ENCODE measurements around the gene SIDT2.

SIDT2 gene

DNA sequence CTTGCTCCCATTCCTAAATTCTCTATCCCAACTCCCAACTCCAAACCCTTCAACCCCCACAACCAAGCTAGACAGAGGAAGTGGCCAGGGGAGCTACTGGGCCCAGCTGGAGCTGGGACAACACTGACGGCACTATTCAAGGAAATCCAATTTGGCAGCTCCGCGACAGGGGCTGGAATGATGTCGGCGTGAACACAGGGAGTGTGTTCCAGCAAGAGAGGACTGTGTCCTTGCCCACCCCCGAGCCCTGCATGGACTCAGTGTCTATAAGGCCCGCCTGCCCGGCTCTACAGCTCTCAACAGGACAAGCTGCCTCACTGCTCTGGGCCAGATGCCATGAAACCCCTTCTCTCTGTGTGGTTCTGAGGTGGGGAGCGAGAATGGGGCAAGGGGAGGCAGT lies 42.0 kb downstream of the SIDT2 start:
- DNase-seq (ENCODE audit: extremely low read depth in 1 of 2, low read depth in 1 of 2) = no peak

- no peak for DNase-seq (ENCODE audit: extremely low read depth in 1 of 2, low read depth in 1 of 2)
Observed at GRCh38 chr11:117220999-117221774, 42.6 kb downstream of the SIDT2 start.

GRCh38 chr11:117221775-117222517 lies 43.4 kb downstream of the SIDT2 start:
- no peak for DNase-seq (ENCODE audit: extremely low read depth in 1 of 2, low read depth in 1 of 2)

DNA sequence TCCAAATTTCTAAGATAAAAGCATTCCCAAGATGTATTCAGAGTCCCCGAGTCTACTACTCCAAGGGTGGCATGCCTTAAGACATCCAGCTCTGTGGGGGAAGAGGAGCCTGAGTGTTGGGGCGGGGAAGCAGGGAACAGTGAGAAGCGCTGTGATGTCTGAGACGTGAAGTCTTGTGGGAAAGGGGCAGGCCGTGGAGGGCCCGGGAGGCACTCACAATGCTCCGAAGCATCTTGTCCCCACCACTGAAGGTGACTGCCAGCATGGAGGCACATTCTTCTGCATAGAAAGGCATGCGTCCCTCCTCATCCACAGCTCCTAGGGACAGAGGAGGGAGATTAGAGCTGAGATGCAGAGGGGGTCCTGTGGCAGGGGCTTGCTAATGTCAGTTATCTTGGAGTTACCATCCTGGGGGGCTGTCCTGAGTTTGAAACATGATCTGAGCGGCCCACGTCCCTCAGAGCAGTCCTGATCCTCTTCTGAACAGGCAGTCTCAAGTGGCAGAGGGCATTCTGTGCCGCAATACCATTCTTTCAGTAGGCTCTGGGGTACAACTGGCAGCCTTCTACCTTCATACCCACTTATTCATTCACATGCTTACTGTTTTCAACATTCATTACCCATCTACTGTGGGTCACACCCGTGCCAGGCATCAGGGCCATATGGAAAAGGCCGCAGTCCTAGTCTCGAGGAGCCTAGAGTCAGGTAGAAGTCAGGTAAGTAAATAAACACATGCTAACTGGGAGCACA lies 44.6 kb downstream of the SIDT2 start:
- DNase-seq (ENCODE audit: extremely low read depth in 1 of 2, low read depth in 1 of 2) = no peak

- no peak for DNase-seq (ENCODE audit: extremely low read depth in 1 of 2, low read depth in 1 of 2)
Observed at GRCh38 chr11:117223741-117224689, 45.5 kb downstream of the SIDT2 start.

- DNase-seq (ENCODE audit: extremely low read depth in 1 of 2, low read depth in 1 of 2) = no peak
Observed at GRCh38 chr11:117225553-117226170, 47.1 kb downstream of the SIDT2 start.

GRCh38 chr11:117226388-117227385 lies 48.1 kb downstream of the SIDT2 start:
- no peak for DNase-seq (ENCODE audit: extremely low read depth in 1 of 2, low read depth in 1 of 2)

DNA sequence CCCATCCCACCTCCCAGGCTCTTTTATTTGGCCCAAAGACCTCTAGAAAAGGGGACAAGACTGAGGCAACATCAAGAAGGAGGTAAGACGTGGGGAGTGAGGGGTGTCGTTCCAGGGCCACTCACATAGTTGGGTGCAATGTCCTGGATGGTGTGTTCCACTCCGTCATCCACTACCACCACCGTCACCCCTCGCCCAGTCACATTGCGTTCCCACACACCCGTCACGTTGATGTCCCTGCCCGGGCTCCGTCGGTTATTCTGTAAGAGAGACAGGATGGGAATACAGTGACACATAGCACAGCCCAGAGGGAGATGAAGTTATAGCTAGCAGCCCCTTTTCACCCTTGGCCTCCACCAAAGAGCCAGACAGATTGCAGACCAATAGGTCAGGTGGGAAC lies 49.5 kb downstream of the SIDT2 start:
- DNase-seq (ENCODE audit: extremely low read depth in 1 of 2, low read depth in 1 of 2) = no peak

- DNase-seq (ENCODE audit: extremely low read depth in 1 of 2, low read depth in 1 of 2) = no peak
Observed at GRCh38 chr11:117229411-117229810, 50.9 kb downstream of the SIDT2 start.

DNA sequence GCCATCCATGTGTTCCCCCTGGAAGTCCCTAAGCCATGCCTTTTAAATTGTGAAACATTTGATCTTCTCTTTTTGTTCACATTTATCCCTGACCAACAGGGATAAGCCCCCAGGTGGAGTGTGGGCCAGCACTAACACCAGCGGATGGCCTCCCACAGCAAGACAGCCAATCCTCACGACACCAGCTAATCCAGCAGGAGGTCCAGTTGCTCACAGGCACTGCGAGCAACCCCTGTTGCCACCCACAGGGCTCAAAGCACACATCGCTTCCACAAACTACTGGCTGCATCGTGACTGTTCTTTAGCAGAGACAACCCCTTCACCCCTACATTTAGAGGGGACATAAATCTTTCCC lies 51.4 kb downstream of the SIDT2 start:
- DNase-seq (ENCODE audit: extremely low read depth in 1 of 2, low read depth in 1 of 2) = no peak

DNA sequence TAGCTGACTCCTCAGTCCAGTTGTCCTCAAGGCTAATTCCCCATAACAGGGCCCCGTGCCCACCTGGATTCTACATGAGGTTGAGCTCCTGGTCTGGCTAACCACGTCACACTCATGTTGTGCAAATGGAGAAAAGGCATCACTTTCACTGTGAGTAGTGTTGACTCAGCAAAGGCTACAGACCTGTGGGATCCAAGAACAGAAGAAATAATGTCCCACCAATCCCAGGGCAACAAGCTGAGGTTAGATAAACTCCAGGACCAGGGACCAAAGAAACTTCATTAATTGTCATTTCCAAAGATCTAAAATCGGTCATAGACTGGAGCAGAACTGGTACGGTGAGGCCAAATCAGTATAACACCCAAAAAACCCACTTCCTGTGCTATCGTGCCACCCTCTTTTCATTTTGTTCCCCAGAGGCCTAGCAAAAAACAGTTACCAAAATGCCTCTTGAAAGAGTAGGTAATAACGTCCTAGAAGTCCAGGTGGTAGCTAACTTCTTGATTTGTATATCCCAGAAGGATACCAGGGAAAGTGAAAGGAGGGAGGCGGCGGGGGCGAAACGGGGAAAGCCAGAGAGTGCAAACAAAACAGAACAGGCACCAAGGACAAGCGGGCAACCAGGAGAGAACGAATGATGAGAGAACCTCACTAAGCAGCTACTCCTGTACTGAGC lies 51.9 kb downstream of the SIDT2 start:
- no peak for DNase-seq (ENCODE audit: extremely low read depth in 1 of 2, low read depth in 1 of 2)

GRCh38 chr11:117230999-117231841 lies 52.7 kb downstream of the SIDT2 start:
- no peak for DNase-seq (ENCODE audit: extremely low read depth in 1 of 2, low read depth in 1 of 2)

- DNase-seq (ENCODE audit: extremely low read depth in 1 of 2, low read depth in 1 of 2) = no peak
Observed at GRCh38 chr11:117231842-117232091, 53.2 kb downstream of the SIDT2 start, which contains the start of gene PCSK7. Gene PCSK7 (minus strand): TSS chr11:117232073. CDS start chr11:117229844, 2,229 bp downstream.

DNA sequence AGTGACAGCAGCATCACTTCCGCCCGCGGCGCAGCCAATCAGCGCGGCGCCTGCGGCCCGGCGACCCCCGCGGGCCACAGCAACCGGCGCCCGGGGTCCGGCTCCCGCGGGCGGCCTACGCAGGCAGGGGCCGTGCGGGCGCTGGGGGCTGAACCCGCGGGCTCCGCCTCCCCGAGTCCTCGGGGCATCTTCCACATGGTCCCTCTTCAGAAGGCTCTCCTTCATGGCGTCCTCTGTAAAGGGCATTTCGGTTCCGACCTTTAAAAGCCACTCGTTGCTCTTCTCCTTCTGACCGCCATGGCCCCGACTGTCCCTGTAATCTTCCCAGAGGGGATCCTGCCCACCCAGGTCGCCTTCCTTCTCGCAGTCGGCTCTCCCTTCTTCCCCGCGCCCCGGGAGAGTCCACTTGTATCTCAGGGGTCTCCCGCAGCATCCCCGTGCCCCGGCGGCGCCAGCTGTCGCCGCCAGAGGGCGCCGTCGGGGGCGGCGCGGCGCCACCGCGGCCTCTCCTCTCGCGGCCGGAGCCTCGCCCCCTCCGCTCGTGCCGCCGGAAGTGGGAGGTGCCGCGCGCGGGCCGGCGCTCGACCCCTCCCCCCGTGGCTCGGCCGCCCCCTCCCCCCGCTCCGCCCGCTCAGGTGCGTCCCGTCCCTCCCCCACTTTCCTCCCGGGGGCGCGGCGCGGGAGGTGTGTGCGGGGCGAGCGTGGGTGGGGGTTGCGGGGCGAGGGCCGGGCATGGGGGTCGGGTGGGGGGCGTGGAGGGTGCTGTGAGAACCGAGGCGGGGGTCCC lies 53.7 kb downstream of the SIDT2 start, which contains the start of gene RNF214:
Gene RNF214 (plus strand): TSS at position 580 of the 787 bp plus-strand sequence. CDS start 1,602 bp downstream, outside the sequence.
- peak in 1 of 2 donors; percentile 61 for DNase-seq (ENCODE audit: extremely low read depth in 1 of 2, low read depth in 1 of 2)

DNA sequence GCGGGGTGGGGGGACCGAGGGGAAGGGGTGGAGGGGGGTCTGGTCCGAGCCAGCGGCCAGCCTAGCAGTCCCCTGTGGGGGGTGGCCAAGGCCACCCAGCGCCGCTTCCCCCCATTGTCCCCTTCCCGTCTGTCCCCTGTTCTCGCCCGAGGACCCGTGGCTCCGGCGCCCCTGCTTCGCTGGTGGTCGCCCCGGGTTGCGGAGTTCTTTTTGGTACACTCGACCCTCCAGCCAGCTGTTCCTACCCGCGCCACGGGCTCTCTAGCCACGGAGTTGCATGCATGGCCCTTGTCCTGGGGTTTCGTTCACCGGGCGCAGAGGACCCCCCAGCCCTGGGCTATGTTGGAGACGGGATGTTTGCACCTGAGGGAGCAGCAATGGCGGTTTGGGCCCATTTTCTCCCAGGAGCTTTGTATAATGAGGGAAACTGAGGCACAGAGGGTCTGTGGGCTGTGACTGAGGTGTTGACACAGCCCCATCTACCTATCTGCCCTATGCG lies 54.4 kb downstream of the SIDT2 start:
- DNase-seq (ENCODE audit: extremely low read depth in 1 of 2, low read depth in 1 of 2) = no peak

DNA sequence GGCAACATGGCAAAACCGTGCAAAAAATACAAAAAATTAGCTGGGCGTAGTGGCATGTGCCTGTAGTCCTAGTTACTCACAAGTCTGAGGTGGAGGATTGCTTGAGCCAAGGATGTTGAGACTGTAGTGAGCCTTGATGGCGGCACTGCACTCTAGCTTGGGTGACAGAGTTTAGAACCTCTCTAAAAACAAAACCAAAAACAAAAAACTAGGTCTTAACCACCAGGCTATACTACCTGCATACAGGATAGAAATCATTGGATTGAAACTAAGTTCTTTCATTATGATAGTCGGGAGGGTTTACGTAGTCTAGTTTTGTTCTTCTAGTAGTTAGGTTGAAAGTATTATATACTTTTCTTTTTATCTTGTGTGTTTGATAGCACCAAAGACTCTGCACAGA lies 59.7 kb downstream of the SIDT2 start:
- no peak for DNase-seq (ENCODE audit: extremely low read depth in 1 of 2, low read depth in 1 of 2)

GRCh38 chr11:117239295-117239694 lies 60.8 kb downstream of the SIDT2 start:
- no peak for DNase-seq (ENCODE audit: extremely low read depth in 1 of 2, low read depth in 1 of 2)

Data from activated CD8-positive, alpha-beta memory T cell treated with anti-CD3 and anti-CD28 coated beads for 1 hour (primary cell).